ENCODE measurements around the gene PIK3R3. TPM values are rescaled to one million over a fixed set of nuclear protein-coding genes. Genes with fewer than 3 reads are reported as not detected.

The PIK3R3 gene
- total RNA-seq, 1 experiment from 2014 or later: 12.4 TPM

- Histone ChIP-seq H3K14ac (ENCODE audit: insufficient read depth, low read length) (no peak overlapping the region; the same call in 1 of the 2 replicates), H3K18ac (ENCODE audit: insufficient read length, low read depth, low read length) (no peak overlapping the region), H3K9me3 (ENCODE audit: control insufficient read depth, low read depth, low read length) (no peaks in the 10 kb centered on the region), H4K91ac (ENCODE audit: insufficient read length, low read depth, low read length) (no peak overlapping the region), H3K79me2 (ENCODE audit: insufficient read depth, low read length) (no peaks in the 10 kb centered on the region), H2BK15ac (ENCODE audit: low read depth, low read length) (no peak overlapping the region), H4K20me1 (ENCODE audit: control insufficient read depth, insufficient read depth, insufficient read length) (no peaks in the 10 kb centered on the region), H4K5ac (ENCODE audit: insufficient read length, low read depth, low read length) (no peak overlapping the region), H3K4ac (ENCODE audit: low read depth, low read length) (no peak overlapping the region), H3K27me3 (ENCODE audit: insufficient read depth, low read length) (no peaks in the 10 kb centered on the region; the same call in 1 of the 2 replicates), H3K4me1 (ENCODE audit: insufficient read depth, low read length) (peaks cover 12% of the 10 kb centered on the region; the same call in 1 of the 2 replicates), H2AK5ac (ENCODE audit: insufficient read length, low read length) (no peak overlapping the region), H2BK5ac (ENCODE audit: insufficient read length, low read length) (no peak overlapping the region), H3K23me2 (ENCODE audit: insufficient read length, low read depth, low read length, poor library complexity, severe bottlenecking) (no peaks in the 10 kb centered on the region), H3K56ac (ENCODE audit: insufficient read length, low read depth, low read length) (no peak overlapping the region), H3K27ac (ENCODE audit: insufficient read length, low read depth, low read length) (no peak overlapping the region), H3K4me2 (ENCODE audit: insufficient read depth, insufficient read length, low read length) (no peak overlapping the region), H3K9ac (ENCODE audit: extremely low read depth, insufficient read length, low read length) (no peak overlapping the region), H2AFZ (ENCODE audit: low read length) (no peak overlapping the region), H3K23ac (ENCODE audit: insufficient read length, low read depth, low read length) (no peak overlapping the region), H2BK12ac (ENCODE audit: insufficient read length, low read depth, low read length) (no peak overlapping the region), H3K79me1 (ENCODE audit: insufficient read depth, low read depth, low read length, poor library complexity, severe bottlenecking) (no peaks in the 10 kb centered on the region), H3T11ph (ENCODE audit: low read length) (no peak overlapping the region), H2BK20ac (ENCODE audit: low read depth, low read length, poor library complexity, severe bottlenecking) (no peak overlapping the region), H4K8ac (replicated peaks; ENCODE audit: insufficient read length, low read depth, low read length) (no peak overlapping the region), H2BK120ac (ENCODE audit: low read depth, low read length, poor library complexity, severe bottlenecking) (no peak overlapping the region)
- Mint-ChIP-seq H3K27ac (no peak overlapping the region), H3K4me3 (no peak overlapping the region), H3K36me3 (ENCODE audit: insufficient read depth in 1 of 3, low read depth in 3 of 3) (no peaks in the 10 kb centered on the region), H3K27me3 (ENCODE audit: low read depth) (peaks cover 29% of the 10 kb centered on the region), H3K9me3 (no peaks in the 10 kb centered on the region; a peak in 1 of 5 replicates), H3K4me1 (peaks cover 6 to 11% of the 10 kb centered on the region in 2 experiments)
- no peak for DNase-seq
- WGBS (ENCODE audit: extremely low coverage, insufficient read length, low lambda C conversion rate): no CpG with 5 or more reads among the region's 4 CpGs
- TF ChIP-seq CTCF (conservative IDR thresholded peaks at IDR 0.05): no peak
Measured at GRCh38 chr1:46173361-46173856, 41.0 kb upstream of the PIK3R3 start.

Measured in H9 (cell line).